H1 (cell line): ENCODE data around the gene AIFM3. TPM values are rescaled to one million over a fixed set of nuclear protein-coding genes. Genes with fewer than 3 reads are reported as not detected.

Experiments used
- CTCF ChIA-PET: fragments of 300-600 bp; sonication (Branson Sonifier 250); formaldehyde crosslinking; loops from one replicate; lab custom pipeline; 2021; ENCODE audit not compliant: partially characterized antibody; lab: Charles Lee
- POLR2A ChIA-PET: fragments of 300-600 bp; sonication (Branson Sonifier 250); formaldehyde crosslinking; loops from one replicate; lab custom pipeline; 2021; ENCODE audit warnings: inconsistent platforms; ENCODE audit not compliant: partially characterized antibody; lab: Charles Lee
- DNase-seq, 2 experiments: peaks; one replicate each; pipeline versions ENCODE4 v3.0.0 to v3.0.0-alpha.2; 2010 to 2022; ENCODE audit warnings: low spot score in 2 of 2, low read depth in 1 of 2, mixed read lengths in 1 of 2
- FAIRE-seq: peaks from 2 replicates; lab custom pipeline; 2011; peaks lifted over from hg19 to GRCh38; lab: Jason Lieb, UNC
- H2AFZ ChIP-seq: 2 replicates; pipeline ENCODE4 v1.8.1; 2012; ENCODE audit warnings: low read length, inconsistent platforms
- H2AK5ac ChIP-seq: 2 replicates; pipeline ENCODE4 v1.6.1; 2013; ENCODE audit warnings: low read depth, low read length
- H2BK120ac ChIP-seq: replicated peaks from 2 replicates; pipeline ENCODE3; 2013; ENCODE audit warnings: low read depth, low read length, inconsistent platforms
- H2BK12ac ChIP-seq: 2 replicates; pipeline ENCODE4 v1.6.1; 2013; ENCODE audit warnings: low read depth, low read length
- H2BK15ac ChIP-seq: 2 replicates; pipeline ENCODE4 v1.6.1; 2013; ENCODE audit warnings: low read length
- H2BK20ac ChIP-seq: 2 replicates; pipeline ENCODE4 v1.6.1; 2013; ENCODE audit warnings: low read length
- H2BK5ac ChIP-seq: 2 replicates; pipeline ENCODE4 v1.6.1; 2013; ENCODE audit warnings: low read depth, low read length
- H3K14ac ChIP-seq: 2 replicates; pipeline ENCODE4 v1.6.1; 2013; ENCODE audit warnings: inconsistent platforms; ENCODE audit not compliant: insufficient read length
- H3K18ac ChIP-seq: 2 replicates; pipeline ENCODE4 v1.6.1; 2013; ENCODE audit warnings: low read length; ENCODE audit errors: extremely low read depth
- H3K23ac ChIP-seq: 2 replicates; pipeline ENCODE4 v1.6.1; 2013; ENCODE audit warnings: inconsistent platforms; ENCODE audit not compliant: insufficient read length
- H3K23me2 ChIP-seq: 2 replicates; pipeline ENCODE4 v1.6.1; 2013; ENCODE audit warnings: low read depth, low read length
- H3K27ac ChIP-seq: 2 replicates; pipeline ENCODE4 v1.6.1; 2011; ENCODE audit warnings: low read depth, low read length, inconsistent platforms
- H3K27me3 ChIP-seq, 4 experiments: replicated peaks in 1 of 4; 1 replicate in 1 of 4; 2 replicates in 3 of 4; pipeline versions ENCODE4 v1.6.1 to v1.8.1; 2011 to 2013; ENCODE audit warnings: low read length in 3 of 4, mild to moderate bottlenecking in 3 of 4, inconsistent platforms in 2 of 4, mixed read lengths in 2 of 4, moderate library complexity in 1 of 4; ENCODE audit not compliant: control insufficient read depth in 3 of 4, insufficient read depth in 3 of 4; ENCODE audit errors: extremely low read depth in 1 of 4
- H3K36me3 ChIP-seq, 4 experiments: 2 replicates each; pipeline versions ENCODE4 v1.6.1 to v1.8.1; 2011 to 2013; ENCODE audit warnings: mild to moderate bottlenecking in 4 of 4, low read length in 3 of 4, moderate library complexity in 2 of 4, control low read depth in 1 of 4, inconsistent platforms in 1 of 4; ENCODE audit not compliant: insufficient read depth in 4 of 4, control insufficient read depth in 2 of 4
- H3K4ac ChIP-seq: replicated peaks from 2 replicates; pipeline ENCODE3; 2013; ENCODE audit warnings: low read length, low read depth, mixed read lengths, inconsistent platforms; ENCODE audit not compliant: insufficient read length
- H3K4me1 ChIP-seq, 4 experiments: replicated peaks in 1 of 4; 1 replicate in 1 of 4; 2 replicates in 3 of 4; pipeline versions ENCODE4 v1.6.1 to v1.8.1; 2011 to 2013; ENCODE audit warnings: low read length in 3 of 4, inconsistent platforms in 2 of 4, mixed read lengths in 1 of 4; ENCODE audit not compliant: insufficient read depth in 4 of 4, control insufficient read depth in 3 of 4
- H3K4me2 ChIP-seq, 2 experiments: 2 replicates each; pipeline versions ENCODE4 v1.6.1 to v1.8.1; 2011 to 2013; ENCODE audit warnings: low read depth in 2 of 2, low read length in 2 of 2, control low read depth in 1 of 2, inconsistent platforms in 1 of 2, mild to moderate bottlenecking in 1 of 2; ENCODE audit not compliant: insufficient read depth in 1 of 2
- H3K4me3 ChIP-seq, 4 experiments: fragments of 200-600, 300-600 bp in 1 of 4; sonication (generic), shearing (Covaris generic), sonication (Bioruptor Twin) in 1 of 4; 2 replicates each; pipeline versions ENCODE4 v1.5.1 to v1.8.1; 2011 to 2016; ENCODE audit warnings: low read length in 4 of 4, low read depth in 3 of 4, control low read depth in 2 of 4, inconsistent platforms in 2 of 4, mild to moderate bottlenecking in 2 of 4, mixed read lengths in 1 of 4, moderate library complexity in 1 of 4; ENCODE audit not compliant: insufficient read depth in 2 of 4; ENCODE audit errors: extremely low read depth in 1 of 4
- H3K56ac ChIP-seq: replicated peaks from 2 replicates; pipeline ENCODE3; 2013; ENCODE audit warnings: low read depth, mild to moderate bottlenecking, mixed read lengths, low read length, inconsistent platforms; ENCODE audit not compliant: insufficient read length
- H3K79me1 ChIP-seq: 2 replicates; pipeline ENCODE4 v1.6.1; 2013; ENCODE audit warnings: low read depth, low read length, control low read depth
- H3K79me2 ChIP-seq, 2 experiments: 2 replicates each; pipeline versions ENCODE4 v1.6.1 to v1.8.1; 2012 to 2013; ENCODE audit warnings: low read length in 2 of 2, mild to moderate bottlenecking in 2 of 2, inconsistent platforms in 1 of 2; ENCODE audit not compliant: insufficient read depth in 2 of 2, control insufficient read depth in 1 of 2
- H3K9ac ChIP-seq, 4 experiments: replicated peaks in 1 of 4; 1 replicate in 1 of 4; 2 replicates in 3 of 4; pipeline versions ENCODE4 v1.6.1 to v1.8.1; 2011 to 2013; ENCODE audit warnings: low read depth in 3 of 4, low read length in 3 of 4, control low read depth in 2 of 4, mild to moderate bottlenecking in 2 of 4, moderate library complexity in 2 of 4, inconsistent platforms in 1 of 4; ENCODE audit errors: extremely low read depth in 1 of 4
- H3K9me3 ChIP-seq, 2 experiments: 2 replicates each; pipeline versions ENCODE4 v1.6.1 to v1.8.1; 2012 to 2013; ENCODE audit warnings: mild to moderate bottlenecking in 2 of 2, moderate library complexity in 2 of 2, control low read depth in 1 of 2, inconsistent platforms in 1 of 2, low read depth in 1 of 2, low read length in 1 of 2, mixed read lengths in 1 of 2; ENCODE audit not compliant: insufficient read depth in 2 of 2
- H4K20me1 ChIP-seq, 2 experiments: replicated peaks in 1 of 2; 2 replicates each; pipeline versions ENCODE3 to v1.8.1; 2011 to 2013; ENCODE audit warnings: inconsistent platforms in 2 of 2, low read length in 2 of 2, mild to moderate bottlenecking in 1 of 2; ENCODE audit not compliant: insufficient read depth in 2 of 2, control insufficient read depth in 1 of 2
- H4K5ac ChIP-seq: 2 replicates; pipeline ENCODE4 v1.6.1; 2013; ENCODE audit warnings: low read length, low read depth, mixed read lengths, inconsistent platforms; ENCODE audit not compliant: insufficient read length
- H4K8ac ChIP-seq: 2 replicates; pipeline ENCODE4 v1.8.0; 2013; ENCODE audit warnings: mild to moderate bottlenecking, moderate library complexity, low read length, inconsistent platforms; ENCODE audit not compliant: insufficient read depth; ENCODE audit errors: extremely low read depth
- H4K91ac ChIP-seq: replicated peaks from 2 replicates; pipeline ENCODE3; 2013; ENCODE audit warnings: low read length, mixed read lengths, inconsistent platforms; ENCODE audit not compliant: insufficient read length
- EP300 ChIP-seq, 2 experiments: IDR thresholded peaks; 1 replicate in 1 of 2; 2 replicates in 1 of 2; pipeline ENCODE4 v1.6.1; 2011 to 2012; ENCODE audit warnings: low read depth in 2 of 2, low read length in 2 of 2, mild to moderate bottlenecking in 2 of 2, borderline replicate concordance in 1 of 2, inconsistent platforms in 1 of 2, moderate library complexity in 1 of 2
- TBP ChIP-seq: IDR thresholded peaks from 2 replicates; pipeline ENCODE4 v1.6.1; 2011; ENCODE audit warnings: low read depth, low read length, improper control_type of control experiment
- TCF12 ChIP-seq: IDR thresholded peaks from 2 replicates; pipeline ENCODE4 v1.6.1; 2011; ENCODE audit warnings: low read depth, mild to moderate bottlenecking, low read length
- WGBS, 2 experiments: shearing (Covaris generic) in 1 of 2; methylation state at CpG; one replicate each; pipeline versions ENCODE4 v1.1.6 to v1.1.7; 2013 to 2015; ENCODE audit warnings: low lambda C conversion rate in 2 of 2, mixed read lengths in 2 of 2, inconsistent platforms in 1 of 2, low coverage in 1 of 2, missing lambda C conversion rate in 1 of 2; ENCODE audit not compliant: insufficient replicate concordance in 2 of 2, insufficient coverage in 1 of 2, insufficient read length in 1 of 2; ENCODE audit errors: extremely low coverage in 1 of 2, missing lambda C conversion rate in 1 of 2; 5-methylcytosine and 5-hydroxymethylcytosine counted together
- polyA plus RNA-seq, 7 experiments: library from polyadenylated mRNA; depleted of rRNA in 3 of 7; stranded (reverse) in 5 of 7; unstranded in 2 of 7; fragments of >200 nt in 5 of 7; fragments of 200-250 nt in 2 of 7; gene quantifications; 1 replicate in 5 of 7; 2 replicates in 1 of 7; 4 replicates in 1 of 7; pipeline versions ENCODE4 v1.2.1 to v1.2.3, GENCODE V29; 2011 to 2013; ENCODE audit warnings: missing spikeins in 2 of 7, mixed read lengths in 2 of 7
- total RNA-seq: library from RNA; stranded (reverse); fragmentation: NEBNext Ultra II Directional; extraction: Animal tissue kit (Norgen Biotek cat#: 25700); gene quantifications from 2 replicates; pipeline ENCODE4 v1.2.1, GENCODE V29; 2021

The AIFM3 gene
- total and polyA plus RNA-seq, 2 of the 8 experiments (the other 6 are each of a cell fraction or from before 2014, with no cell fraction given) = 0.86 to 1.4 TPM

DNA sequence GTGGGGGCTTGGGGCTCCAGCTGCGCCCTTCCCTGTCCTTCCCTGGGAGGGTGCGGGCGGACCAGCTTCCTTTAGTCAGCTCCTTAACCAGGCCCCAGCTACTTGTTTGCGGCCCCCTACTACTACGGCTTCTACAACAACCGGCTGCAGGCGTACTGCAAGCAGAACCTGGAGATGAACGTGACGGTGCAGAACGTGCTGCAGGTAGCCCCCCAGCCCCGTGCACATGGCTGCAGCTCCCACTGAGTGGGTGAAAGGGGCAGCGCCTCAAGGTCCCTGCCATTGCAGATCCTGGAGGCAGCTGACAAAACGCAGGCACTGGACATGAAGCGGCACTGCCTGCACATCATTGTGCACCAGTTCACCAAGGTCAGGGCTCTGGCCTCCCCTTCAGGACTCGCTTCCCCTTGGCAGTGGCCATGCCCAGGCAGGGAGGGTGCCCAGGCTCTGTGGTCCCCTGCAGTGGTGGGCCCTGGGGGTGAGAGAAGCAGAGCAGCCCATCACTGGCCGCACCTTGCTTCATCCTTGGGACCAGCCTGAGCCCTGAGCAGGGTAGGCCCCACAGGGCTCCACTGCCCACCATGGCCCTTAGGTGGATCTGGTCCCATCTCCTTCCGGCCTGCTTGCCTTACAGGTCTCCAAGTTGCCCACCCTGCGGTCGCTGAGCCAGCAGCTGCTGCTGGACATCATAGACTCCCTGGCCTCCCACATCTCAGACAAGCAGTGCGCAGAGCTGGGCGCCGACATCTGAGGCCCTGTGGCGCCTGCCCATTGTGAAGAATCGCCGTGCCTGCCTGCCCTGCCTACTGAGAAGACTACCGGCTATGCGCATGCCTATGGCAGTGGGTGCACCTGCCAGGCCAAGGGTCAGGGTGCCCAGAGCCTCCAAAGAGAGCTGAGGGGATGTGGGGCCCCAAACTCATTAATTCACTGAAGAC, 29.8 kb downstream of the AIFM3 start:
- Histone ChIP-seq H3K9ac (no peak overlapping the region), H2BK15ac (no peak overlapping the region), H4K8ac (no peak overlapping the region), H3K4ac (no peak overlapping the region), H3K4me3 (no peak overlapping the region), H3K23me2 (peaks cover 9% of the 10 kb centered on the region; the same call in 1 of the 2 replicates), H3K14ac (no peak overlapping the region), H3K36me3 (peaks cover 2 to 12% (median 7%) of the 10 kb centered on the region in 4 experiments; a peak in 5 of 8 replicates), H4K5ac (no peak overlapping the region), H3K27ac (no peak overlapping the region), H2BK12ac (no peak overlapping the region), H2BK120ac (no peak overlapping the region), H3K27me3 (no peaks in the 10 kb centered on the region), H3K23ac (no peak overlapping the region), H3K56ac (no peak overlapping the region), H2BK20ac (no peak overlapping the region), H2AFZ (no peak overlapping the region), H3K4me2 (no peak overlapping the region), H2BK5ac (no peak overlapping the region), H4K91ac (no peak overlapping the region), H2AK5ac (no peak overlapping the region), H3K4me1 (peaks cover 0 to 7% (median 5%) of the 10 kb centered on the region in 4 experiments; a peak in 5 of 7 replicates), H4K20me1 (peaks cover 6 to 10% of the 10 kb centered on the region in 2 experiments), H3K18ac (no peak overlapping the region), H3K9me3 (no peaks in the 10 kb centered on the region), H3K79me1 (no peaks in the 10 kb centered on the region), H3K79me2 (no peaks in the 10 kb centered on the region; a peak in 1 of 4 replicates)
- DNase-seq (no peak), FAIRE-seq (no peak)
- ChIA-PET CTCF (no interaction called here), POLR2A (interaction anchor here (0.9 to 5.5 kb wide), 4 partner anchors 9 to 71 kb away, joined by 3 to 45 read pairs (median 3); partner anchors contain the start of gene LZTR1)
- WGBS, 2 experiments = 90% methylated on average over 27 of the region's 27 CpGs; no CpG with 5 or more reads in 1 of the 2 experiments
- TF ChIP-seq EP300 (IDR thresholded peaks at IDR 0.05; ENCODE audit: borderline replicate concordance in 1 of 2, low read depth in 2 of 2, low read length in 2 of 2) (no peak), TBP (no peak), TCF12 (no peak)
